GM12878 (cell line): ENCODE results near the gene DYSF. TPM values are rescaled to one million over a fixed set of nuclear protein-coding genes. Genes with fewer than 3 reads are reported as not detected.

Source experiments
- ATAC-seq: fragments of 200-7000 bp; cut with Tn5 transposase; 3 replicates; pipeline ENCODE4 v1.9.1; 2020; ENCODE audit warnings: mild to moderate bottlenecking, moderate library complexity
- BruUV-seq: library from RNA; stranded (reverse); fragments of 400-500 nt; replicated peaks from 2 replicates; lab custom pipeline; 2021; lab: Mats Ljungman, UMichigan
- CTCF ChIA-PET: fragments of 300-600 bp; sonication (Branson Sonifier 250); formaldehyde crosslinking; extraction: SDS; loops from one replicate; lab custom pipeline; 2021; ENCODE audit warnings: inconsistent platforms; lab: Yijun Ruan, JAX
- POLR2A ChIA-PET: fragments of 350-600 bp; formaldehyde crosslinking; extraction: SDS; loops from one replicate; lab custom pipeline; 2021; ENCODE audit warnings: inconsistent platforms; lab: Charles Lee
- RAD21 ChIA-PET: fragments of 300-600 bp; sonication (Branson Sonifier 250); formaldehyde crosslinking; loops from one replicate; lab custom pipeline; 2023; ENCODE audit warnings: antibody characterized with exemption; ENCODE audit not compliant: unreplicated experiment; lab: Charles Lee
- SMC1A ChIA-PET: fragments of 300-600 bp; sonication (Branson Sonifier 250); formaldehyde crosslinking; loops from one replicate; lab custom pipeline; 2023; ENCODE audit not compliant: unreplicated experiment, uncharacterized antibody; lab: Charles Lee
- DNase-seq: peaks from one replicate; pipeline ENCODE4 v3.0.0-alpha.2; 2011; ENCODE audit warnings: low read depth, low spot score
- FAIRE-seq: peaks from 3 replicates; lab custom pipeline; 2011; peaks lifted over from hg19 to GRCh38; lab: Jason Lieb, UNC
- H2AFZ ChIP-seq: 2 replicates; pipeline ENCODE4 v1.6.0; 2011; ENCODE audit warnings: low read depth, low read length, control low read depth; ENCODE audit not compliant: control insufficient read depth
- H3K27ac ChIP-seq: 2 replicates; pipeline ENCODE4 v1.5.1; 2011; ENCODE audit warnings: control low read depth; ENCODE audit not compliant: control insufficient read depth, insufficient read depth
- H3K27me3 ChIP-seq, 2 experiments: replicated peaks in 1 of 2; 2 replicates each; pipeline versions ENCODE4 v1.6.0 to v1.6.1; 2011; ENCODE audit warnings: low read length in 1 of 2; ENCODE audit not compliant: control insufficient read depth in 2 of 2, insufficient read depth in 2 of 2
- H3K36me3 ChIP-seq, 2 experiments: 2 replicates each; pipeline ENCODE4 v1.5.1; 2011; ENCODE audit warnings: low read length in 1 of 2; ENCODE audit not compliant: control insufficient read depth in 2 of 2, insufficient read depth in 2 of 2
- H3K4me1 ChIP-seq: 2 replicates; pipeline ENCODE4 v1.6.1; 2011; ENCODE audit warnings: mild to moderate bottlenecking, low read length, moderate library complexity, mixed read lengths; ENCODE audit not compliant: control insufficient read depth, insufficient read depth
- H3K4me2 ChIP-seq: 2 replicates; pipeline ENCODE4 v1.6.0; 2011; ENCODE audit warnings: control low read depth; ENCODE audit not compliant: control insufficient read depth, insufficient read depth
- H3K4me3 ChIP-seq: fragments of 200-600 bp; sonication (generic); 2 replicates; pipeline ENCODE4 v1.5.1; 2016
- H3K79me2 ChIP-seq: 2 replicates; pipeline ENCODE4 v1.6.0; 2011; ENCODE audit warnings: low read length; ENCODE audit not compliant: control insufficient read depth, insufficient read depth
- H3K9ac ChIP-seq: 2 replicates; pipeline ENCODE4 v1.8.0; 2011; ENCODE audit warnings: low read length, control low read depth, mixed read lengths; ENCODE audit not compliant: control insufficient read depth, insufficient read depth
- H3K9me3 ChIP-seq: replicated peaks from 3 replicates; pipeline ENCODE4 v1.5.1; 2011; ENCODE audit warnings: mild to moderate bottlenecking, low read length; ENCODE audit not compliant: control insufficient read depth, insufficient read depth
- H4K20me1 ChIP-seq: 2 replicates; pipeline ENCODE4 v1.6.0; 2011; ENCODE audit not compliant: control insufficient read depth, insufficient read depth
- BCLAF1 ChIP-seq: fragments of 450-650 bp; IDR thresholded peaks from 2 replicates; pipeline ENCODE4 v1.6.1; 2017; ENCODE audit warnings: antibody characterized with exemption, mild to moderate bottlenecking, moderate library complexity
- CBX3 ChIP-seq: fragments of 200-600 bp; sonication (generic); IDR thresholded peaks from 2 replicates; pipeline ENCODE4 v1.6.1; 2016; ENCODE audit warnings: low read depth, borderline replicate concordance
- CHD2 ChIP-seq: IDR thresholded peaks from 2 replicates; pipeline ENCODE4 v1.6.1; 2011; ENCODE audit warnings: low read depth, low read length, improper control_type of control experiment, borderline replicate concordance
- CTCF ChIP-seq, 3 experiments: IDR thresholded peaks in 2 of 3; conservative IDR thresholded peaks in 1 of 3; 2 replicates each; pipeline ENCODE4 v1.5.1; 2011; ENCODE audit warnings: low read depth in 3 of 3, low read length in 3 of 3, mild to moderate bottlenecking in 3 of 3, control low read depth in 2 of 3, moderate library complexity in 2 of 3, inconsistent platforms in 1 of 3, mixed read lengths in 1 of 3; ENCODE audit not compliant: control insufficient read depth in 2 of 3, insufficient read depth in 1 of 3; ENCODE audit errors: extremely low read depth in 1 of 3
- JUNB ChIP-seq: IDR thresholded peaks from 2 replicates; pipeline ENCODE4 v1.6.1; 2016; ENCODE audit warnings: antibody characterized with exemption, mild to moderate bottlenecking
- JUND ChIP-seq: IDR thresholded peaks from 2 replicates; pipeline ENCODE4 v1.6.1; 2012; ENCODE audit warnings: low read depth, mild to moderate bottlenecking, low read length, improper control_type of control experiment, moderate library complexity
- PKNOX1 ChIP-seq: fragments of 450-650 bp; IDR thresholded peaks from 2 replicates; pipeline ENCODE4 v1.6.1; 2016; ENCODE audit warnings: mild to moderate bottlenecking
- RB1 ChIP-seq: fragments of 450-650 bp; formaldehyde crosslinking; IDR thresholded peaks from 2 replicates; pipeline ENCODE4 v1.6.1; 2017; ENCODE audit warnings: mild to moderate bottlenecking, borderline replicate concordance
- STAT3 ChIP-seq: IDR thresholded peaks from 2 replicates; pipeline ENCODE4 v1.6.1; 2011; ENCODE audit warnings: low read depth, low read length, improper control_type of control experiment
- TCF7 ChIP-seq: IDR thresholded peaks from 2 replicates; pipeline ENCODE4 v1.6.1; 2014; ENCODE audit warnings: antibody characterized with exemption, borderline replicate concordance
- WRNIP1 ChIP-seq: IDR thresholded peaks from 2 replicates; pipeline ENCODE4 v1.6.1; 2011; ENCODE audit warnings: low read depth, low read length, improper control_type of control experiment, borderline replicate concordance
- YY1 ChIP-seq: IDR thresholded peaks from 2 replicates; pipeline ENCODE4 v1.6.1; 2011; ENCODE audit warnings: low read depth, mild to moderate bottlenecking, low read length
- ZBED1 ChIP-seq: IDR thresholded peaks from 2 replicates; pipeline ENCODE4 v1.6.1; 2016; ENCODE audit warnings: borderline replicate concordance
- ZSCAN29 ChIP-seq: fragments of 450-650 bp; IDR thresholded peaks from 2 replicates; pipeline ENCODE4 v1.6.1; 2017; ENCODE audit warnings: mild to moderate bottlenecking, moderate library complexity
- WGBS: methylation state at CpG from one replicate; pipeline ENCODE4 v1.1.6; 2016; ENCODE audit warnings: low lambda C conversion rate; ENCODE audit not compliant: insufficient replicate concordance, insufficient coverage; ENCODE audit errors: missing lambda C conversion rate; 5-methylcytosine and 5-hydroxymethylcytosine counted together
- in situ Hi-C: fragments of 300-500 bp; cut with MboI; formaldehyde crosslinking; loops from 9 replicates; pipeline ENCODE4 v1.14.3; 2018; ENCODE audit warnings: mixed read lengths
- intact Hi-C: fragments of 100-400 bp; cut with micrococcal nuclease; formaldehyde crosslinking; loops from one replicate; pipeline ENCODE4 v1.14.2; 2022; ENCODE audit not compliant: unreplicated experiment
- polyA plus RNA-seq, 11 experiments: library from polyadenylated mRNA; depleted of rRNA in 4 of 11; unstranded in 6 of 11; stranded (reverse) in 5 of 11; fragments of >200 nt; fragmentation: Nextera tagmentation in 4 of 11; fragmentation: Illumina TruSeq in 1 of 11; extraction: Ambion mirVana in 4 of 11; extraction: Trizol in 1 of 11; gene quantifications; 1 replicate in 1 of 11; 2 replicates in 10 of 11; pipeline versions ENCODE4 v1.2.1 to v1.2.3, GENCODE V29; 2011 to 2016; ENCODE audit warnings: inconsistent platforms in 2 of 11, missing spikeins in 2 of 11, low read depth in 1 of 11
- total RNA-seq, 4 experiments: library from RNA; depleted of rRNA in 3 of 4; stranded (reverse); fragments of >200 nt in 3 of 4; fragmentation: Illumina TruSeq in 1 of 4; extraction: Trizol in 1 of 4; gene quantifications; 2 replicates each; pipeline versions ENCODE4 v1.2.1 to v1.2.3, GENCODE V29; 2013 to 2021

DYSF gene
- total and polyA plus RNA-seq, 10 of the 15 experiments (the other 5 are each of a cell fraction or from before 2014, with no cell fraction given) = under 0.01 to 0.15 (median 0.03) TPM; not detected in 7

GRCh38 chr2:71473346-71474031 lies 20.1 kb downstream of the DYSF start (continued):
- TF ChIP-seq PKNOX1 (no peak), JUND (no peak), ZSCAN29 (no peak), YY1 (no peak), WRNIP1 (no peak)

- no peaks in the 10 kb centered on the region for H4K20me1 ChIP-seq
- H3K27me3 ChIP-seq = no peaks in the 10 kb centered on the region
- H3K9me3 ChIP-seq = no peaks in the 10 kb centered on the region
- H3K4me1 ChIP-seq = no peaks in the 10 kb centered on the region
- ChIA-PET POLR2A (interaction anchor here (0.7 kb wide), 1 partner anchor 21 kb away, joined by 5 read pairs; no protein-coding TSS in a partner anchor), CTCF (no interaction called here), SMC1A (no interaction called here), RAD21 (no interaction called here)
- H3K9ac ChIP-seq = no peak overlapping the region
- no peak for FAIRE-seq
- no peak for DNase-seq
- H3K4me3 ChIP-seq = no peak overlapping the region
- no peaks in the 10 kb centered on the region for H3K79me2 ChIP-seq
- BruUV-seq = no TSS peak
- intact Hi-C loops (no loop called here), in situ Hi-C loops (no loop called here)
- ATAC-seq = no peak
- no peak overlapping the region for H3K4me2 ChIP-seq
- 20% methylated on average over 5 of the region's 5 CpGs for WGBS
- H3K27ac ChIP-seq = no peak overlapping the region
- no peak for TF ChIP-seq STAT3
- no peak for TF ChIP-seq CTCF (IDR thresholded peaks at IDR 0.05 in 2 of 3, conservative IDR thresholded peaks at IDR 0.05 in 1 of 3; ENCODE audit: control insufficient read depth in 2 of 3, extremely low read depth in 1 of 3, insufficient read depth in 1 of 3, low read depth in 3 of 3, low read length in 3 of 3)
- TF ChIP-seq BCLAF1 = no peak
- no peak for TF ChIP-seq RB1
- no peak for TF ChIP-seq CBX3
- TF ChIP-seq CHD2 = no peak
- no peak for TF ChIP-seq ZBED1
- TF ChIP-seq JUNB = no peak
- TF ChIP-seq TCF7 = no peak
- no peak for TF ChIP-seq PKNOX1
- no peaks in the 10 kb centered on the region for H3K36me3 ChIP-seq
- H2AFZ ChIP-seq = no peak overlapping the region
Observed at GRCh38 chr2:71474116-71474743, 20.9 kb downstream of the DYSF start.
